K562 (cell line): ENCODE measurements around the gene RINL. TPM values are rescaled to one million over a fixed set of nuclear protein-coding genes. Genes with fewer than 3 reads are reported as not detected.

ENCODE experiments used
- ATF6 ChIP-seq: sonication (generic); formaldehyde crosslinking; IDR thresholded peaks from 2 replicates; pipeline ENCODE4 v1.4.0; 2020; ENCODE audit warnings: mild to moderate bottlenecking, missing genetic modification reagents
- CEBPB ChIP-seq: fragments of 450-650 bp; IDR thresholded peaks from 2 replicates; pipeline ENCODE4 v1.6.1; 2016; ENCODE audit warnings: missing genetic modification characterization, missing compliant biosample characterization
- CHD2 ChIP-seq: IDR thresholded peaks from 2 replicates; pipeline ENCODE4 v1.6.1; 2011; ENCODE audit warnings: low read depth, low read length
- JUN ChIP-seq, 2 experiments: sonication (generic) in 1 of 2; formaldehyde crosslinking in 1 of 2; IDR thresholded peaks; 2 replicates each; pipeline versions ENCODE4 v1.6.1 to v1.8.0; 2012 to 2022; ENCODE audit warnings: borderline replicate concordance in 2 of 2, mild to moderate bottlenecking in 2 of 2, improper control_type of control experiment in 1 of 2, low read depth in 1 of 2, low read length in 1 of 2, missing genetic modification reagents in 1 of 2
- NFIX ChIP-seq: fragments of 250-450 bp; sonication (Bioruptor Pico); IDR thresholded peaks from 2 replicates; pipeline ENCODE4 v1.4.0; 2020; ENCODE audit warnings: low read depth, mild to moderate bottlenecking, moderate library complexity
- NFRKB ChIP-seq: fragments of 450-650 bp; IDR thresholded peaks from 2 replicates; pipeline ENCODE4 v1.6.1; 2016; ENCODE audit warnings: low read depth
- NRF1 ChIP-seq, 2 experiments: fragments of 450-650 bp; IDR thresholded peaks in 1 of 2; conservative IDR thresholded peaks in 1 of 2; 2 replicates each; pipeline ENCODE4 v1.6.1; 2014; ENCODE audit warnings: mild to moderate bottlenecking in 2 of 2
- SMAD2 ChIP-seq: fragments of 150-350 bp; IDR thresholded peaks from 2 replicates; pipeline ENCODE4 v1.6.1; 2014; ENCODE audit warnings: low read depth, mild to moderate bottlenecking, low read length
- SMARCA5 ChIP-seq: fragments of 450-650 bp; IDR thresholded peaks from 2 replicates; pipeline ENCODE4 v1.6.1; 2016
- SP1 ChIP-seq: sonication (generic); formaldehyde crosslinking; IDR thresholded peaks from 2 replicates; pipeline ENCODE4 v1.8.1; 2022; ENCODE audit warnings: mild to moderate bottlenecking, missing genetic modification reagents
- SREBF2 ChIP-seq: sonication (generic); formaldehyde crosslinking; IDR thresholded peaks from 2 replicates; pipeline ENCODE4 v1.4.0; 2020; ENCODE audit warnings: mild to moderate bottlenecking, missing genetic modification reagents
- SRF ChIP-seq, 2 experiments: fragments of 250-450, 450-650 bp in 1 of 2; sonication (Bioruptor Pico) in 1 of 2; sonication (generic) in 1 of 2; formaldehyde crosslinking; IDR thresholded peaks; 2 replicates each; pipeline versions ENCODE4 v1.5.0 to v1.5.1; 2020 to 2022; ENCODE audit warnings: mild to moderate bottlenecking in 1 of 2, missing genetic modification reagents in 1 of 2
- STAG1 ChIP-seq: sonication (generic); formaldehyde crosslinking; IDR thresholded peaks from 2 replicates; pipeline ENCODE4 v1.5.0; 2020; ENCODE audit warnings: missing genetic modification reagents, borderline replicate concordance
- TRIM25 ChIP-seq: fragments of 450-650 bp; IDR thresholded peaks from 2 replicates; pipeline ENCODE4 v1.7.0; 2016; ENCODE audit warnings: borderline replicate concordance
- TSHZ1 ChIP-seq: fragments of 250-450 bp; sonication (Bioruptor Pico); IDR thresholded peaks from 2 replicates; pipeline ENCODE4 v1.4.0; 2020; ENCODE audit warnings: mild to moderate bottlenecking, moderate library complexity
- U2AF2 ChIP-seq: fragments of 200-400 bp; formaldehyde crosslinking; optimal IDR thresholded peaks from 2 replicates; pipeline ENCODE3; 2017; ENCODE audit warnings: low read depth, mild to moderate bottlenecking, low read length
- ZNF639 ChIP-seq, 2 experiments: fragments of 200-800 bp in 1 of 2; sonication (Bioruptor generic) in 1 of 2; sonication (generic) in 1 of 2; formaldehyde crosslinking in 1 of 2; IDR thresholded peaks in 1 of 2; conservative IDR thresholded peaks in 1 of 2; 2 replicates each; pipeline versions ENCODE4 v1.5.0 to v1.6.1; 2016 to 2020; ENCODE audit warnings: missing compliant biosample characterization in 1 of 2, missing genetic modification characterization in 1 of 2, missing genetic modification reagents in 1 of 2
- polyA plus RNA-seq, 8 experiments: library from polyadenylated mRNA; depleted of rRNA in 4 of 8; stranded (reverse) in 5 of 8; unstranded in 3 of 8; fragments of >200 nt; fragmentation: Nextera tagmentation in 2 of 8; fragmentation: Illumina TruSeq in 1 of 8; extraction: Ambion mirVana in 2 of 8; extraction: Trizol in 1 of 8; gene quantifications; 2 replicates each; pipeline versions ENCODE4 v1.2.1 to v1.2.3, GENCODE V29; 2011 to 2014; ENCODE audit warnings: inconsistent platforms in 1 of 8, missing spikeins in 1 of 8
- total RNA-seq, 7 experiments: library from RNA; depleted of rRNA in 6 of 7; stranded (reverse); fragments of >200 nt in 6 of 7; fragmentation: Illumina TruSeq in 2 of 7; extraction: Trizol in 2 of 7; gene quantifications; 2 replicates each; pipeline versions ENCODE4 v1.2.1 to v1.2.3, GENCODE V29; 2011 to 2021; ENCODE audit warnings: low replicate concordance in 1 of 7

Gene RINL
- total and polyA plus RNA-seq, 9 of the 15 experiments (the other 6 are each of a cell fraction or from before 2014, with no cell fraction given), result 0.82 to 10.9 (median 4.9) TPM

- TF ChIP-seq SP1 (peak; percentile 99), TRIM25 (no peak), CEBPB (tag) (peak; percentile 63), CHD2 (peak; percentile 84), ATF6 (CRISPR knock-in tag) (no peak), NRF1 (conservative IDR thresholded peaks at IDR 0.05 in 1 of 2, IDR thresholded peaks at IDR 0.05 in 1 of 2) (peak; percentile 72 to 79), NFIX (CRISPR knock-in tag) (no peak), U2AF2 (no peak), JUN (IDR thresholded peaks at IDR 0.05; ENCODE audit: borderline replicate concordance, low read depth, low read length) (peak; percentile 73; the same call in 1 of the 2 replicates), JUN (CRISPR knock-in tag; IDR thresholded peaks at IDR 0.05; ENCODE audit: borderline replicate concordance) (no peak), SMARCA5 (no peak), ZNF639 (CRISPR knock-in tag; conservative IDR thresholded peaks at IDR 0.05 in 1 of 2, IDR thresholded peaks at IDR 0.05 in 1 of 2) (peak in 1 of 2 experiments; percentile 77; a peak in 1 of 4 replicates), SMAD2 (no peak), SRF (CRISPR knock-in tag; IDR thresholded peaks at IDR 0.05) (peak in 1 of 2 experiments; percentile 84; a peak in 2 of 4 replicates), NFRKB (no peak), SREBF2 (CRISPR knock-in tag) (no peak), TSHZ1 (CRISPR knock-in tag) (no peak), STAG1 (CRISPR knock-in tag) (no peak)
Observed at GRCh38 chr19:38899447-38900201, 21.5 kb upstream of the RINL start, which contains the start of the genes NFKBIB and SIRT2 (continued).
